ENCODE measurements around the gene ARHGEF11. TPM values are rescaled to one million over a fixed set of nuclear protein-coding genes. Genes with fewer than 3 reads are reported as not detected.

Gene ARHGEF11
- total and polyA plus RNA-seq, 2 of the 4 experiments (the other 2 are of a cell fraction): 16.8 to 17.2 TPM

GRCh38 chr1:157028674-157029073, 16.9 kb downstream of the ARHGEF11 start:
- no peak overlapping the region for H3K18ac ChIP-seq (ENCODE audit: low read depth, low read length)
- ChIA-PET CTCF (no interaction called here), POLR2A (ENCODE audit: unreplicated experiment) (no interaction called here)
- H3K4ac ChIP-seq (ENCODE audit: low read depth, low read length): no peak overlapping the region
- no peak overlapping the region for H3K4me3 ChIP-seq (ENCODE audit: insufficient read depth, low read depth, low read length)
- H3K79me1 ChIP-seq (ENCODE audit: low read depth in 1 of 2, low read length in 2 of 2): peaks cover 18 to 66% of the 10 kb centered on the region in 2 experiments
- no peak overlapping the region for H2AFZ ChIP-seq (replicated peaks; ENCODE audit: low read length, poor library complexity)
- no peak overlapping the region for H2BK120ac ChIP-seq (ENCODE audit: low read depth, low read length)
- no peak overlapping the region for H3K23ac ChIP-seq (ENCODE audit: low read depth, low read length)
- H2AK9ac ChIP-seq (replicated peaks; ENCODE audit: low read depth, low read length, poor library complexity): no peak overlapping the region
- no peaks in the 10 kb centered on the region for H3K9me3 ChIP-seq (ENCODE audit: control insufficient read depth, insufficient read depth, low read length)
- H3K56ac ChIP-seq (ENCODE audit: extremely low read depth, insufficient read depth, low read length): no peak overlapping the region
- H4K91ac ChIP-seq (ENCODE audit: insufficient read depth, low read depth, low read length): no peak overlapping the region
- H4K20me1 ChIP-seq (ENCODE audit: insufficient read depth, low read length): peaks cover 54% of the 10 kb centered on the region
- no peaks in the 10 kb centered on the region for H3K27me3 ChIP-seq (ENCODE audit: control insufficient read depth, insufficient read depth, low read length)
- H3K9ac ChIP-seq (ENCODE audit: low read depth, low read length): no peak overlapping the region
- no CpG with 5 or more reads among the region's 4 CpGs for WGBS, 2 experiments (ENCODE audit: extremely low coverage in 2 of 2, insufficient read length in 1 of 2)
- H2BK20ac ChIP-seq (ENCODE audit: low read depth, low read length): no peak overlapping the region
- dilution Hi-C loops (cut with HindIII; ENCODE audit: low sequenced_read_pairs, unreplicated experiment) (no loop called here), intact Hi-C loops (cut with micrococcal nuclease) (no loop called here), in situ Hi-C loops (cut with MboI; ENCODE audit: low sequenced_read_pairs) (no loop called here)
- no peaks in the 10 kb centered on the region for H3K4me1 ChIP-seq (ENCODE audit: control insufficient read depth, insufficient read depth, low read length)
- H2BK5ac ChIP-seq (ENCODE audit: low read depth, low read length, poor library complexity, severe bottlenecking): no peak overlapping the region
- H3K14ac ChIP-seq (replicated peaks; ENCODE audit: low read depth, low read length): no peak overlapping the region
- H4K5ac ChIP-seq (ENCODE audit: low read depth, low read length): no peak overlapping the region
- H3K9me1 ChIP-seq (ENCODE audit: insufficient read depth, low read length): peaks cover 5% of the 10 kb centered on the region; the same call in 1 of the 2 replicates
- BruUV-seq (replicated peaks): no TSS peak
- TF ChIP-seq SMC3 (IDR thresholded peaks at IDR 0.05; ENCODE audit: low read depth, low read length): no peak
- no peak for TF ChIP-seq NFE2L2 (IDR thresholded peaks at IDR 0.05; ENCODE audit: low read depth, low read length)
- no peak for TF ChIP-seq ELK1 (IDR thresholded peaks at IDR 0.05; ENCODE audit: borderline replicate concordance, low read depth, low read length)
- no peak for TF ChIP-seq RAD21 (IDR thresholded peaks at IDR 0.05; ENCODE audit: low read length)
- no peak for TF ChIP-seq MAZ (IDR thresholded peaks at IDR 0.05; ENCODE audit: borderline replicate concordance, low read depth, low read length)
- TF ChIP-seq RFX5 (IDR thresholded peaks at IDR 0.05; ENCODE audit: low read depth, low read length): no peak
- no peak for TF ChIP-seq POLR2A (IDR thresholded peaks at IDR 0.05; ENCODE audit: low read depth, low read length)
- TF ChIP-seq CEBPB (IDR thresholded peaks at IDR 0.05; ENCODE audit: low read depth, low read length): no peak
- no peak for TF ChIP-seq BHLHE40 (IDR thresholded peaks at IDR 0.05; ENCODE audit: low read depth, low read length)
- no peak for TF ChIP-seq MXI1 (IDR thresholded peaks at IDR 0.05; ENCODE audit: borderline replicate concordance, low read depth, low read length)
- no peak for TF ChIP-seq CHD1 (IDR thresholded peaks at IDR 0.05; ENCODE audit: low read depth, low read length)
- TF ChIP-seq USF2 (IDR thresholded peaks at IDR 0.05; ENCODE audit: low read depth, low read length): no peak
- no peak for TF ChIP-seq RCOR1 (IDR thresholded peaks at IDR 0.05; ENCODE audit: insufficient replicate concordance, low read length)
- TF ChIP-seq, protein P1, sequence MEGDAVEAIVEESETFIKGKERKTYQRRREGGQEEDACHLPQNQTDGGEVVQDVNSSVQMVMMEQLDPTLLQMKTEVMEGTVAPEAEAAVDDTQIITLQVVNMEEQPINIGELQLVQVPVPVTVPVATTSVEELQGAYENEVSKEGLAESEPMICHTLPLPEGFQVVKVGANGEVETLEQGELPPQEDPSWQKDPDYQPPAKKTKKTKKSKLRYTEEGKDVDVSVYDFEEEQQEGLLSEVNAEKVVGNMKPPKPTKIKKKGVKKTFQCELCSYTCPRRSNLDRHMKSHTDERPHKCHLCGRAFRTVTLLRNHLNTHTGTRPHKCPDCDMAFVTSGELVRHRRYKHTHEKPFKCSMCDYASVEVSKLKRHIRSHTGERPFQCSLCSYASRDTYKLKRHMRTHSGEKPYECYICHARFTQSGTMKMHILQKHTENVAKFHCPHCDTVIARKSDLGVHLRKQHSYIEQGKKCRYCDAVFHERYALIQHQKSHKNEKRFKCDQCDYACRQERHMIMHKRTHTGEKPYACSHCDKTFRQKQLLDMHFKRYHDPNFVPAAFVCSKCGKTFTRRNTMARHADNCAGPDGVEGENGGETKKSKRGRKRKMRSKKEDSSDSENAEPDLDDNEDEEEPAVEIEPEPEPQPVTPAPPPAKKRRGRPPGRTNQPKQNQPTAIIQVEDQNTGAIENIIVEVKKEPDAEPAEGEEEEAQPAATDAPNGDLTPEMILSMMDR (conservative IDR thresholded peaks at IDR 0.05; ENCODE audit: low read depth, low read length): no peak
- TF ChIP-seq FOS (IDR thresholded peaks at IDR 0.05; ENCODE audit: low read depth, low read length): no peak
- no peak for TF ChIP-seq MAFK (IDR thresholded peaks at IDR 0.05; ENCODE audit: low read depth, low read length)
- no peak overlapping the region for H3K27ac ChIP-seq (ENCODE audit: insufficient read depth, low read length)
- H3K36me3 ChIP-seq (ENCODE audit: control insufficient read depth, insufficient read depth, low read length): no peaks in the 10 kb centered on the region
- no peak overlapping the region for H4K8ac ChIP-seq (ENCODE audit: low read depth in 2 of 2, low read length in 2 of 2)
- H2BK15ac ChIP-seq (ENCODE audit: low read depth, low read length): no peak overlapping the region
- no peak overlapping the region for H3K4me2 ChIP-seq (ENCODE audit: low read depth, low read length)
- no peak overlapping the region for H2AK5ac ChIP-seq (ENCODE audit: low read depth, low read length)
- ATAC-seq (ENCODE audit: low read depth) (no peak), DNase-seq (no peak)

All from IMR-90 (cell line).